Activated CD8-positive, alpha-beta memory T cell treated with anti-CD3 and anti-CD28 coated beads, Interleukin-2, amount 50 U/mL, for 1 hour (primary cell): ENCODE data around the gene LMNA.
"Not testable (repeated sequence)": the region's sequence is repeated elsewhere in the genome, so short reads cannot be mapped to it uniquely, and the experiment has no call there.

Source experiments
- DNase-seq: peaks from one replicate; pipeline ENCODE4 v3.0.0-alpha.2; 2020; ENCODE audit errors: extremely low read depth

The LMNA gene

DNA sequence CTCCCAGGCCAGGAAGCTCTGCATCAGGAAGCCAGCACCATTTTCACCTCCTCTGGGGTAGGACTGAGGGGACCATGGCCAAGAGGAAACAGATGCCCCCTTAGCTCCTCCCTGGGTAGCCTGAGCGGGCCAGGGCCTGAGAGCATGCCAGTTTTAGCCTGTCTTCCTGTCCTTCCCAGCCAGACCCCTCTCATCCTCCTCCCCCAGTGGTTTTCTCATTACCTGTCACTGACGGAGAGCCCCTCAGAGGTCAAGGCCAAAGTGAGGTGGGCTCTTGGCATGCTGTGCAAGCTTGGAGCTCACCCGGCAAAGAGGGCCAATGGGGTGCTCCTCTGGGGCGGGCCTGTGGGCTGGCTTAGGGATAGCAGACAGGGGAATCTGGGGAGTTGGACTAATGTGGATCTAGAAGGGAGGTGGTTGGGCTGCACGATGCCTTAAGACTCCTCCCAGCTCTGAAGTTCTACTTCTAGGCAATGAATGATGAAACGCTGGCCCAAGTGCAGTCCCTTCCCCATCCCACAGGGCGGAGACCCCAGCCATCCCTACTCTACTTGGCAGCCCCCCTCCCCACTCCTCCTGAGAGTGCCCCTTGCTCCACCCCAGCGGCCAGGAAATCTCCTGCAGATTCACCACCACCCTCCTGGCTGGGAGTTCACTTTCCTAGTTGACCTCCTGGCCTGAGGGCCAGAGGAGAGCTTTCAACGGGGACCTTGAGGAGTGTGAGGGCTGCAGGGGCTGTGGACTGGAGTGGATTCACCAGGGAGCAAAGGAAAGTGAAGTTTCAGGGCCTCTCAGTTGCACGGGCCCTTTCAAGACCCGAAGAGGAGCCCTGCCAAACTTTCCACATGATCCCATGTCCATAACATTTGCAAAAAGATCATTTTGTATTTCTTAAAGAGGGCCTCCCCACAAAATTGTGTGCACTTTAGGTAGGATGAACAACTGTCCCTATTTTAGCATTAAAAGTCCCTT is 9.4 kb upstream of the LMNA start:
- DNase-seq: no peak

DNA sequence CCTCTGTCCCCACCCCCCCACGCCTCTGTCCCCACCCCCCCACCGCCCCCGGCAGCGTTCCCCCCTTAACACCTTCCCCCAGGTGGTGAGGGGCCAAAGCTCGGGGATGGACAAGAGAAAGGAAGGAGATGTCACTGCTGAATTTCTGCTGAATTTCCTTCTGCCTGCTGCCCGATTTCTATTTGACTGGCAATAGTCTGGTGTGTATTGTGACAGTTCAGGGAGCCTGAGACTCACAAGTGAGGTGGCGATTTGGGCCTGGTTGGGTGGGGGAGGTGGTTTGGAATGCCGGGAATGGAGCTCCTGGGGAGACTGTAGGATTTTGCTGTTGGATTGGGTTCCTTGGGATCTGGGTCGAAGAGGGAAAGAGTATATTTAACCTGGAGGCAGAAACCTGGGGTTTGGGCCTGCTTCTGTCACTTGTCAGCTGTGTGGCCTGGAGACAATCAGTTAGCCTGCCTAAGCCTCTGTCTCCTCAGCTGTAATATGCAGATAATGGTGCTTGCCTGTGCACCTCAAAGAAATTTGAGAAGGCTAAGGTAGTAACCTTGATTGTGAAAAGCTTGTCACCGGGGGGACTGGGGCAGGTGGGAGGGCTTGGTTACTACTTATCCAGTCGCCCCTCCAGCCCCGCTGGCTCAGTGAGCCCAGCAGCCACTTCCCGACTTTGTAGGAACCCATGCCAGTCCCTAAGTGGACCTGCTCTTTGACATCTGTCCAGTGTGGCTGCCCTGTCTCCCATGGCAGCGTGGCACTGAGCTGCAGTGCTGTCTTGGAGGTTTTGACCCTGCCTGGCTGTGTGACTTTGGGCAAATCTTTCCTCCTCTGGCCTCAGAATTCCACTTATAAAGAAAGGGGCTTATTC is 7.7 kb upstream of the LMNA start:
- DNase-seq: no peak

DNA sequence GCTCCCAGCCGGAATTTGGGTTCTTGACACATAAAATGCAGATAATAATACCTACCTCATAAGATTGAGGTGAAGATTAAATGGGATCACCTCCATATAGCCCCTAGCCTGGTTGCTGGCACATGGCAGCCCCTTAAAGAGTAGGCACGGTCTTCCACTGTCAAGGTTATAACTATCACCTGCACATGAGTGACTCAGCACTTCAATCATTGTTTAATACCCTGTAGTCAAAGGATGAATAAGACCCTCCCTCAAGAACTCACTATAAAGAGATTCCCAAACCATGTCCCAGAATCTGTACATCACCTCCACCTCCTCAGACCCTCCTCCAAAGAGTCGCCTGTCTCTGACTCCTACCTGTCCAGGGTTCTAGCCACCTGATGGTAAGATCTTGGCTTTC is 6.5 kb upstream of the LMNA start:
- DNase-seq: no peak

DNA sequence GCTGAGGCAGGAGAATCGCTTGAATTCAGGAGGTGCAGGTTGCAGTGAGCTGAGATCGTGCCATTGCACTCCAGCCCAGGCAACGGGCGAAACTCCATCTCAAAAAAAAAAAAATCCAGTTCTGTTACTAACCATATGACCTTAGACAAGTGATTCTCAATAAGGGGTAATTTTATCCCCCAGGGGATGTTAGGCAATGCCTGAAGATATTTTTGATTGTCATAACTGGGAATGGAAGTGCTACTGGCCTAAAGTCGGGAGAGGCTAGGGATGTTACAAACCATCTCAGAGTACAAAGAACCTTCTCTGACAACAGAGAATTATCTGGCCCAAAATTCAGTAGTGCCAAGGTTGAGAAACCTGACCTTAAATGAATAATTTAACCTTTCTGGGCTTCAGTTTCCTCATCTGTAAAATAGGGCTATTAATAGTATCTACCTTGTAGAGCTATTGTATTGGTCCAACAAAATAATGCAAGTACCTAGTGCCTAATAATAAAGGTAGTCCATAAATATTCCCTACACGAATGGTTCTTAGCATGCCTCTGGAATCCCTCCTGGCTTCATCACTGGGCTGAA is 5.8 kb upstream of the LMNA start:
- DNase-seq: no peak

DNA sequence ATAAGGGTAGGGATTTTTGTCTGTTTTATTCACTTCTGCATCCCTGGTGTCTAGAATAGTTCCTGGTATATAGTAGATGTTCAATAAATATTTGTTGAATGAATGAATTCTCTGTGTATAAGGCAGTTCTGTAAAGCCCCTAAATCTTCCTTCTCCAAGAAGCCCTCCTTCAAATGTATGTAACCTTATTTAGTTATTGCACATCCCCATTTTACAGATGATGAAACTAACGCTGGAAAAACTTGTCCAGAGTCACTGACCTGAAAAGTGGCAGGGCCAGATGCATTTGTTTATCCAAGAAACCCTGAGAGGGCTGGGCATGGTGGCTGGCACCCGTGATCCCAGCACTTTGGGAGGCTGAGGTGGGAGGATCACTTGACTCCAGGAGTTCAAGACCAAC is 4.3 kb upstream of the LMNA start:
- no peak for DNase-seq

DNA sequence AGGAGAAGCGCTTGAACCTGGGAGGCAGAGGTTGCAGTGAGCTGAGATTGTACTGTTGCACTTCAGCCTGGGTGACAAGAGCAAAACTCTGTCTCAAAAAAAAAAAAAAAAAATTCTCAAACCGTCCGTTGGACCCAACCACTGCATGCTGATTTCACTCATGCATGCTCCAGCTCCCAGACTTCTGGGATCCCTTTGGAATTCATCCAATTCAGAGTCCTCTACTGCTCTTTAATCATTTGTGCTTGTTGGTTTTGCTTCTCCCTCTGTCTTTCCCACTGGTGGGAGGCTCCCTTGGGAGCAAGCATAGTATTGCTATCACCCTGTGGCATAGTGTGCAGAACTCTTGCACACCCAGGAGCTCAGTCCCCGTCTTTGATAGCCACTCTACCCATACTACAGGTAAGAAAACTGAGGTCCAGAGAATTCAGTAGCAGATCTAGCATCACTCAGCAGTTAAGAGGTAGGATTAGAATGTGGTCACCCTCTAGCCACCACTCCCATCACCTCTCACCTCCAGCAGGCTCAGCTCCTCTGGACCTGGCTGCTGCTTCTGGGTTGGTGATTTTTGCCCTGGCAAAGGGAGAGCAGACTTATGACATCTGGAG is 3.1 kb upstream of the LMNA start:
- no peak for DNase-seq

DNA sequence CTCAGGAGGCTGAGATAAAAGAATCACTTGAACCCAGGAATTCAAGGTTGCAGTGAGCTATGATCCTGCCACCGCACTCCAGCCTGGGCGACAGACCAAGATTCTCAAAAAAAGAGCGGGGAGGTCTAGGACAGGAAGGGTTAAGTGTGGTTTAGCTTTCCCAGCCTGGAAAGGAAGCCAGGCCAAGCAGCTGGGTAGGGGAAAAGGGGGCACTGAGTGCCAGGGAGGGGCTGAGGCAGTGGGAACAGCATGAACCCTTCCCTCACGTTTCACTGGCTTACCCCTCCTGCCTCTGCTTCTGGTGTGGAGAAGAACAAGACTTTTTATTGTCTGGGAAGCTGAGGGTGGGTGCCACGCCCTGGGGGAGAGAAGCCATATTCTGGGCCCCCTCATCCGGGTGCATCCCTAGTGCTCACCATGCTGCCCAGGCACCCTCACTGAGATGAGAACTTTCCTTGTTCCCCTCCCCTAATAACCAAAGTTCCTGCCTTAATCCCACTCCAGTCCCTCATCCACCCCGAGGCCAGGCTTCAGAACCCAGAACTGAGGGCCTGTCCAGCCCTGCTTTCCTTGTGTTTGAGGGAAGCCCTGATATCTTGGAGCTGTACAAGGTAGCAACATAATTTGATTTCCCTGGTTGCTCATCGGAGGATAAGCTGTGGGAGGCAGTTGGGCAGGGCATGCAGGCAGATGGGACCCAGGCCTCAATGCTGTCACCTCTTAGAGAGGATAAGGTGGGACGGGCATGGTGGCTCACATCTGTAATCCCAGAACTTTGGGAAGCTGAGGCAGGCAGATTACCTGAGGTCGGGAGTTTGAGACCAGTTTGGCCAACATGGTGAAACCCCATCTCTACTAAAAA is 2.0 kb upstream of the LMNA start:
- no peak for DNase-seq

DNA sequence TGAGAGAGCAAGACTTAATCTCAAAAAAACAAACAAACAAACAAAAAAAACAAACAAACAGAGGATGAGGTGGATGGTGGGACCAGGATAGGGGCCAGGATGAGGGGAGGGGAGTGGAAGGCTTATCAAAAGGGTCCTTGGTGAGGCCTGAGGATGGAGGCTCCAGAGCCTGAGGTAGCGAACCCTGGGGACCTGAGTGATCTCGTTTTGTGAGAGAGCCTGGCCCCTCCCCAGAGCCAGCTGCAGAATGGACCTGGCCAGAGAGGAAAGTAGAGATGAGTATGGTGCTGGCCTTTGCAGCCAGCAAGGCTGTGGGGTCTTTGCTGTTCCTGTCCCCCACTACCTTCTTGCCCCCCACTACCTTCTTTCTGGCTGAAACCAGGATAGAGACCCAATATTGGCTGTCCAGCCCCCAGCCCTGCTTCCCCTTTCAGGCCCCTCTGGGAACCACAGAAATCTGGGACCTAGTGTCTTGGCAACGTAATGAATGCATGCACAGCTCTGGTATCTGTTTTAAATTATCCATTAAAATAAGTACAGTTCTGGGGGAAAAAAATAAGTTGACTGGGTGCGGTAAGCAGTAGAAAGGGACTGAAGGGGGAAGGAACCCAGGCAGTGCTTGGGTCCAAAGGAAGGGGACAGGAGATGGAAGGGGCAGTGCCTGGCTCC is 1.1 kb upstream of the LMNA start:
- DNase-seq: no peak

DNA sequence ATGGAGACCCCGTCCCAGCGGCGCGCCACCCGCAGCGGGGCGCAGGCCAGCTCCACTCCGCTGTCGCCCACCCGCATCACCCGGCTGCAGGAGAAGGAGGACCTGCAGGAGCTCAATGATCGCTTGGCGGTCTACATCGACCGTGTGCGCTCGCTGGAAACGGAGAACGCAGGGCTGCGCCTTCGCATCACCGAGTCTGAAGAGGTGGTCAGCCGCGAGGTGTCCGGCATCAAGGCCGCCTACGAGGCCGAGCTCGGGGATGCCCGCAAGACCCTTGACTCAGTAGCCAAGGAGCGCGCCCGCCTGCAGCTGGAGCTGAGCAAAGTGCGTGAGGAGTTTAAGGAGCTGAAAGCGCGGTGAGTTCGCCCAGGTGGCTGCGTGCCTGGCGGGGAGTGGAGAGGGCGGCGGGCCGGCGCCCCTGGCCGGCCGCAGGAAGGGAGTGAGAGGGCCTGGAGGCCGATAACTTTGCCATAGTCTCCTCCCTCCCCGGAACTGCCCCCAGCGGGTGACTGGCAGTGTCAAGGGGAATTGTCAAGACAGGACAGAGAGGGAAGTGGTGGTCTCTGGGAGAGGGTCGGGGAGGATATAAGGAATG is 505 bp downstream of the LMNA start:
- no peak for DNase-seq

DNA sequence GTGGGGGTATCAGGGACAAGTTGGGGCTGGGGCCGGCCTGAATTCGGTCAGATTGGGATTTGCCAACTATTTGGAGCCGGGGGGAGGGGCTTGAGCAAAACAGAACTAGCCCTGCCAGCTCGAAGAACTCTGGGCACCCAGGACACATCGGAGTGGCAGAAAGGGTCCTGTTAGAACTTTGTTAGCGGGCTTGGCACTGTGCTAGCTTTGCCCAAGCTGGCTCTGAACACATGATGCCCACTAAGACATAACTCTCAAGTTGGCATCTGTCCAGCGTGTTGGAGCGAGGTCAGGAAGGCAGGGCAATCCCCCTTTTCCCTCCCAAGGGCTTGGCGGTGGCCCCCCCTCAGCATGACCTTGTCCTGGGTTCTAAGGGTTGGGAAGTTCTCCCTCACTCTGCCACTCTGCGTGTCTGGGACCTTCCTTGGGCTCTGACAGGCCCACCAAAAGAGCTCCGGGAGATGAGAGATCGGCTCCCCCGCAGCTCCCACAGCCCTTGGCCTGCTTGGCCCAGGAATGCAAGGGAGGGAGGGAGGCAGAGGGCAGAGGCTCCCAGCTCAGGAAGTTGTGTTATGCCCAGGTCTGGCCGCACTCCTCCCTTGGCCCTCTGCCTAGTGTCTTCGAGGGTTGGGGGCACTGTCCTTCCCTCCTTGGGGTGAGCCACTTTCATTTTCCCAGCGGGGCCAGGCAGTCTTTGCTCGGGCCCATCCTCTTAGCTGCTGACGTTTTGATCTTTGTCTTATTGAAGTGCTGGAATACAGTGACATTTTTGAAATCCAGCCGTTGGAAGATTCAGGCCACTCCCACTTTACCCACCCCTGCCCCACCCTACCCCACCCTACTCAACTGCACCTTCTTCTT is 1.2 kb downstream of the LMNA start:
- DNase-seq: no peak

DNA sequence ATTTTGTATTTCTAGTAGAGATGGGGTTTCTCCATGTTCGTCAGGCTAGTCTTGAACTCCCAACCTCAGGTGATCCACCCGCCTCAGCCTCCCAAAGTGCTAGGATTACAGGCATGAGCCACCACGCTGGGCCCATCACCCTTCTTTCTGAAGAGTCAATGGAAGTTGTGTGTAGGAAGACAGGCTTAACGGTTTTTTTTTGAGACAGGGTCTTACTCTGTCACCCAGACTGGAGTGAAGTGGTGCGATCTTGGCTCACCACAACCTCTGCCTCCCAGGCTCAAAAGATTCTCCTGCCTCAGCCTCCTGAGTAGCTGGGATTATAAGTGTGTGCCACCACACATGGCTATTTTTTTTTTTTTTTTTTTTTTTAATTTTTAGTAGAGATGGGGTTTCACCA is 2.2 kb downstream of the LMNA start:
- DNase-seq: not testable (repeated sequence)

DNA sequence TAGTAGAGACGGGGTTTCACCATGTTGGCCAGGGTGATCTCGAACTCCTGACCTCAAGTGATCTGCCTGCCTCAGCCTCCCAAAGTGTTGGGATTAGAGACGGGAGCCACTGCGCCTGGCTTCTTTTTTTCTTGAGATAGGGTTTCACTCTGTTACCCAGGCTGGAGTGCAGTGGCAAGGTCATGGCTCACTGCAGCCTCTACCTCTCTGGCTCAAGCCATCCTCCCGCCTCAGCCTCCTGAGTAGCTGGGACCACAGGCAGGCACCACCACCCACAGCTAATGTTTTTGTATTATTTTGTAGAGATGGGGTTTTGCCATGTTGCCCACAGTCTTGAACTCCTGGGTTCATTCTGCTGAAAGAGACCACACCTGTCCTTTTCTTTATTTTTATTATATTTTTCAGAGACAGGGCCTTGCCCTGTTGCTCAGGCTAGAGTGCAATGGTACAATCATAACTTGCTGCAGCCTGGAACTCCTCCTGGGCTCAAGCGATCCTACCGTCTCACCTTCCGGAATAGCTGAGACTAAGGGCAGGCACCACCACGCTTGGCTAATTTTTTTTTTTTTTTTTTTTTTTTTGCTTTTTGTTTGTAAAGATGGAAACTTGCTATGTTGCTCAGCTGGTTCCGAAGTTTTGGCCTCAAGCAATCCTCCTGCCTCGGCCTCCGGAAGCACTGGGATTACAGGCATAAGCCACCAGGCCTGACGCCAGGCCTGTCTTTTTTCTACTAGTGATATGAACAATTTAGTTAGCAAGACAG is 3.1 kb downstream of the LMNA start:
- no peak for DNase-seq

DNA sequence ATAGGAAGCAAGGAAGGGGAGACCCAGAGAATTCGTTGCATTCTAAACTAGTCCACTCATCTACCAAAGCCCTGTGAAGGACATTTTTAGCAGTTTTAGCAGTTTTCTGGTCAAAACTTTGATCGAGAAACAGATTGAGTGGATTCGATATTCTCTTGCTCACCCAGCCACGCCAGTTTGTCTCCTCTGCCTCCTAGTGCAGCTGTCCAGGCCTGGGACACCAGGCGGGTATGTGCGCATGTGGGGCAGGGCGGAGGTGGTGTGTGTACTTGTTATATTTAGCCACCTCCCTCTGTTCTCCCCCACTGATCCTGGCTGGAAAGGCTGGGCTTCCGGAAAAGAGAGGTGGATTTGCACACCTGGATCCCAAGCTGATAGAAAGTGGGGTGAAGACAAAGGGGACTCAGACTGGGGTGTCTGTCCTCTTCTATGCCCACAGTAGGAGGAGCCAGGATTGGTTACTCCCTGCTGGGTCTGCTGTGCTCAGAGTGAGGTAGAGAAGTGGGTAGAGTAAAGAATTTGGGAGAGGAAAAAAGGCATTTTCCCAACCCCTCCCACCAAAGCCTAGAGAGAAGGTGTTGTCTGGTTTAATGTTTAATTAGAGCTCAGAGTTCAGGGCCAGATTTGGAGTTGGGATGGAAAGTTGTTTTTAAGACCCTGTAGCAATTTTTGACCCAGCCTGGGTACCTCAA is 3.8 kb downstream of the LMNA start:
- no peak for DNase-seq

DNA sequence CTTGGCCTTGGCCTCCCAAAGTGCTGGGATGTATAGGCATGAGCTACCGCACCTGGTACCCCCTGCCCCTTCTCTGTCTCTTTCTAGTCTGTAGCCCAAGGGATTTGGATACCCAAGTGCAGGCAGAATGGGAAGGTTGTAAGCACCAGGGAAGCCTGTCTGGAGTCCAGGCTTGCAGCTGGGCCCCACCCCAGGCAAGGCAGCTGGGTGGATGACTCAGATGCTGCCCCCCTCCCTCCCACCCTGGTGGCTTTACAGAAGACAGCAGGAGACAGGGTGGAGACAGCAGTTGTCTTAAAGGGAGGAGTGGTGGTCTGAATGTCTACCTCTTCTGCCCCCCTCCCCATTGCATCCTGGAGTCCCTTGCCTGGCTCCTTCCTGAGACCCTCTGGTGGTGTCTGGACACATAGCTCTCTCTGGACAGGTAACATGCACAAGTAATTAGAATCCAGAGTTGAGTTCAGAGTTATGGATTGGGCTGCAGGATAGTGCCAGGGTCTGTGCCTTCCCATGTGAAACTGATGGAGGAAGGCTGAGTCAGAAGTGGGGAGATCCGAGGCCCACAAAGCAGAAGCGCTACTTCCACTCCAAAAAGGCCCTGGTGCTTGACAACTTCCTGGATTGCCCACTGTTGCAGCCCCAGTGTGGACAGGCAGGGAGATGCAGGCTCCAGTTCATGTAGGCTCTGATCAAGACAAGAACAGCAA is 5.1 kb downstream of the LMNA start:
- DNase-seq: no peak

DNA sequence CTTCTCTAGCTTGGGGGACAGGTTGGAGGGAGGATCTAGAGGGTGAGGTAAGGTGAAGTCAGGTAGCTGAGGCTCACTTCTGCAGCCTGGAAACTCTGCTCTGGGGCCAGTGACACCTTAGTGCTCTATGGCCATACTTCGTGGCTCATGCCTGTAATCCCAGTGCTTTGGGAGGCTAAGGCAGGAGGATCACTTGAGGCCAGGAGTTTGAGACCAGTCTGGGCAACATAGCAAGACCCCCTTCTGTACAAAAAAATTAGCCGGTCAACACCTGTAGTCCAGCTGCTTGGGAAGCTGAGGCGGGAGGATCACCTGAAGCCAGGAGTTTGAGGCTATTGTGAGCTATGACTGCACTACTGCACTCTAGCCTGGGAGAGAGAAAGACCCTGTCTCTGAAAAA is 5.8 kb downstream of the LMNA start:
- DNase-seq: no peak

DNA sequence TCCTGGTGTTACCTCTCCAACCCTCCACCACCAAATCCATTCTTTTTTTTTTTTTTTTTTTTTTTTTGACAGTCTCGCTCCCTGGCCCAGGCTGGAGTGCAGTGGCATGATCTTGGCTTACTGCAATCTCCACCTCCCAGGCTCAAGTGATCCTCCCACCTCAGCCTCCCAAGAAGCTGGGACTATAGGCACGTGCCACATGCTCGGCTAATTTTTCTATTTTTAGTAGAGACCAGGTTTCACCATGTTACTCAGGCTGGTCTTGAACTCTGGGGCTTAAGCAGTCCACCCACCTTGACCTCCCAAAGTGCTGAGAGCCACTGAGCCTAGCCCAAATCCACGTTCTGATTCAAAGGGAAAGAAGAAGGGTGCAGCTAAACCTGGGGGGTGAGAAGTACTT is 6.5 kb downstream of the LMNA start:
- not testable (repeated sequence) for DNase-seq

DNA sequence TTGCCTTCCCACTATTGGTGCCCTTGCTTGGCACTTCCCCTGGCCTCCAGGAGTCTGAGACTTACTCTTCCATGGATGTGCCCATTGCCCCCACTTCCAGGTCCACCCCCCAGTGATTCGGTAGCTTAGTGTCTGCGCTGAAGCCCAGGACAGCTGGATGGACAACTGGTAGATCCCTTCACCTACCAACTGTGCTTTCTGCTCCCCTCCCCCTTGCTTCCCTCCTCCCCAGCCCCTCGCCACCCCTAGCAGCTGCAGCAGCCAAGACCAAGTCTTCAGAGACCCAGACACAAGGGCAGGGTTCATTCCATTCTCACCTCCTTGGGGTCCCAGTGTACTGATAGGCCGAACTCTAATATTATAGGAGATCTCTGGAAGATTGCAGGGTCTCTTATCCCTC is 6.9 kb downstream of the LMNA start:
- DNase-seq: no peak
